Jurkat, Clone E6-1 (cell line): ENCODE measurements around the gene MARCHF6.
"Not testable (repeated sequence)": the region's sequence is repeated elsewhere in the genome, so short reads cannot be mapped to it uniquely, and the experiment has no call there.

Experiments used
- DNase-seq: peaks from one replicate; pipeline ENCODE4 v3.0.0-alpha.2; 2011; ENCODE audit warnings: low read depth, low spot score
- H3K4me3 ChIP-seq: 2 replicates; pipeline ENCODE4 v1.5.1; 2011; ENCODE audit warnings: mild to moderate bottlenecking, low read length, control low read depth, moderate library complexity

The MARCHF6 gene

DNA sequence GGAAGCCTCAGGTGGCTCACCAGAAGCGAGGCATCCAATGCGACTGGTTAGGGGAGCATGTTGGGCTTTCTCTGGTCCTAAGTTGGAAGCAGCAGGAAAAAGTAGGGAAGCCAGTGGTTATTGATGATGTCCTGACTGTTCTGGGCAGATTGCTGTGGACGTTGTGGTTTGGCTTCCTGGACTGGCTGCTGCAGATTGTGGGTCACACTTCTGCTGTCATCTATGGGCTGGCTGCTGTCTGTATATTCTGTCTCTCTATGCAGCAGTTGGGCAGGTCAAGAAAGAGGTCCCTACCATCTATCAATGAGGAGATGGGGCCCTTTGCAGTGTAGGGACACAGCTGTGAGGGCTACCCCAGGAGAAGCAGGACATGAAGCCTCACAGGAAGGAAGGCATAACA is 13.5 kb upstream of the MARCHF6 start:
- no peak for DNase-seq
- no peak overlapping the region for H3K4me3 ChIP-seq

GRCh38 chr5:10343486-10343885 is 10.0 kb upstream of the MARCHF6 start:
- no peak for DNase-seq
- no peak overlapping the region for H3K4me3 ChIP-seq

GRCh38 chr5:10344461-10345106 is 8.9 kb upstream of the MARCHF6 start:
- DNase-seq = not testable (repeated sequence)

GRCh38 chr5:10348258-10348657 is 5.2 kb upstream of the MARCHF6 start:
- no peak for DNase-seq
- no peak overlapping the region for H3K4me3 ChIP-seq

More at GRCh38 chr5:10344461-10345106, 8.9 kb upstream of the MARCHF6 start:
- not testable (repeated sequence) for H3K4me3 ChIP-seq

- DNase-seq = no peak
- H3K4me3 ChIP-seq = no peak overlapping the region
Measured at GRCh38 chr5:10351199-10351905, 2.1 kb upstream of the MARCHF6 start.

DNA sequence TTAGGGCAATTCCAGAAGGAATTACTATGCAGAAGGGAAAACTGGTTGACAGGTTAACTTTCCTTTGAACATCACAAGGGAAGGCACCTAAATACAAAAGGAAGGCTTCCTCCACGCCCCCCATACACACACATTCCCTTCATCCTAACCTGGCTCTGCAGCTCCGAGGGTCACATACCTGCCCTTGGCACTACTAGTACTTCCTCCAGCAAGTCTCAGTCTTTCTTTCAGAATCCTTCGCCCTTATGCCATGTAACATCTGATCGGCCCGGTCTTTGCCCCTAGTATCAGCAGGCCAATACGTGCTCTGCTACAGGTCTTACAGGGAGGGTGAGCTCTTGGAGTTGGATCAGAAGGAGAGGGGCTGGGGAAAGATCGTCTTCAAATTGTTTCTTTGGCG is 1.6 kb upstream of the MARCHF6 start:
- no peak overlapping the region for H3K4me3 ChIP-seq
- DNase-seq = no peak

DNA sequence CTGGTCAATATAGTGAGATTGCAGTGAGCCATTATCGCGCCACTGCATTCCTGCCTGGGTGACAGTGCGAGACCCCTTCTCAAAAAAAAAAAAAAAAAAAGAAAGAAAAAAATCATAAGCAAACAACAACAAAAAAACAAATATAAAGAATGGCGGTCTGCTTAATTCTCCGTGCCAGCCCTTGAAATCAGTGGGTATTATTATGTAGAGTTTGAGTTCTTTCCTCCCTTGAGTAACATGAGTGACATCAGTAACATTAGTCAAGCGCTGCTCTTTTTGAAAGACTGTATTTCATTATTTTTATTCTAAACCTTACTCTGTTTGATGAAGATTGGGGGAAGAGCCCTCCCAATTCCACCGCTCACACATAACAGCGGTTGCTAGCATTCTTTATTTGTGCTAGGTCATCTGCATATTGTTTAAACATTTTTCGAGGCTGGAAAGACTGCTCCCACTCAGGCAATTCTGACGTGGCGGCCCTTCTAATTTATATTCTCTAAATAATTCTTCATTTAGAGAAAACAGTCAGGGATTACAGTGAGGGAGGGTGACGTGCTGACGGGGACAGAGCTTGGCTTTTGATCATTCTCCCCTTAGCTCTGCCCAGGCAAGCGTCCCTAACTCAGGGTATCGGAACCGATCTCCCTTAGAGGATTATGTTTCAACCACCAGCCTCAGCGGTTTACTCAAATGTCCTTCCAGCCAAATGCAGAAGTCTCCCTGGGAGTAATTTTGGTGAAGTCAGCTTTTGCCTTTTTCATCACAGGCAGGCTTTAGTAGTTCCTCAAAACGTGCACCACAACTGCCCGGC is 860 bp upstream of the MARCHF6 start:
- peak overlapping the region; percentile 79 for H3K4me3 ChIP-seq
- DNase-seq = no peak

DNA sequence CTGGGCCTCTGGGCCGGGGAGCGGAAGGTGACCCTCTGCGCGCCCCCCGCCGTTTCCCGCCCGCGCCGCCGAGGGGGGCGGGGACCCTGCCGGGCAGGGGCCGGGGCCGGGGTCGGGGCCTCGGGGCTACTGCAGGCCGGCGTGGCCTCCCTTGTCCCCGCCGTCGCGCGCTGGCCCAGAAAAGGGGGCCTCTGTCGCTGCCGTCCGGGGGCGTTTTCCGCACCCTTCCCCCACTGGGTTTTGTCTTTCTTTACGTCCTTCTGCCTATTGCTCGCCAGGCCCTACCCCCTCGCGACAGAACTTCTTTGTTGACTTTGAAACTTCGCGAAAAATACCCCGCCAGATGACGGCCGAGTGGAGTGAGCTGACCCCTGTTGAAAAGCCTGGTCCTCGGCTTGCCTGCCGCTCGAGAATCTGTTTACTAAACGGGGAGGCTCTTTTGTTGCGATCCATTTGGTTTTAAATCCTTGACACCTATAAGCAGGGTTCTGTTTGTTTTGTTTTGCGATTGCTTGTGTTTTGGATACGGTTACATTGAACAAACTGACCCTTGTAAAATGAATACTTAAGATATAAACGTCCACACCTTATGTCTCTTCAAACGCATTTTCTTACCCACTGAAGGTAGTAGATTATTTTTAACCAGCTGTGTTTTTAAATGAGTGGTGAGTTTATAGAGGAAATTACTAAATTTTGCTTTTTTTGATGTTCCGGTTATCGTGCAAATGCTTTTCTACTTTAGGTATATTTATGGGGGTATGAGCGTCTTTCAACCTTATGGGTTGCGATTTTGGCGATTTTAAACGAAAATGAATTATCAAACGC is 765 bp downstream of the MARCHF6 start:
- H3K4me3 ChIP-seq = peak overlapping the region; percentile 79
- DNase-seq = no peak

DNA sequence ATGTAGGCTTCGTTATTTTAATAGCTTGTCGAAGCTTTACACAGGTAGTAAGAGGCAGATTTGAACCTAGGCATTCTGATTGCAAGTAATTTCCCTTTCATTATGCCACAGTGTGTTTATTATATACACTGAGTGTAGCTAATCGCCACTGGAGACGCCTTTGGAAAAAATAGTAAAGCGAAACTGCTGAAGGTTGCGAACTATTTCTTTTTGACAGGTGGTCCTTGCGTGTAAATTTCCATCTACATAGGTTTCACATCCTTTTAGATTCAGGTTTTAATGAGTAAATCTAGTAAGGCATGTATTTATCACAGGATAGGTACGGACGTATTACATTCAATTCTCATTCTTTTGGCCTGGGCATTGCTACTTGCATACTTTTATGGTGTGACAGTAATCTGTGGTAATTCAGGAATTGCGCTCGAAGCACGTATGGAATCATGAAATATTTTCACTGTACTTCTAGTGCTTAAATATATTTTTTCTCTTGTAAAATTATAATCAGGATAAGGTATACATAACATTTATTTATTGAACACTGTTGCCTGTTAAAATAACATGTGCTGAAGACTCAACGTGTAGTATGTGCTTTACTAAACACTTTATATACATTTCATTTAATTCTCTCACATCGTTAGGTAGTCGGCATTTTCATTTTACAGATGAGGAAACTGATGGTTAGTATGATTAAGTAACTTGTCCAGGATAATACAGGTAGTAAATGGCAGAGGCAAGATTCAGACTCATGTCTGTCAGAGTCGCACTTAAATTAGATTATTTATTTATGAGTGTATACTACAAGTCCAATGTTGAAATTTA is 1.8 kb downstream of the MARCHF6 start:
- no peak for DNase-seq
- H3K4me3 ChIP-seq = peak overlapping the region; percentile 79

- no peak overlapping the region for H3K4me3 ChIP-seq
- no peak for DNase-seq
Measured at GRCh38 chr5:10358999-10359398, 5.5 kb downstream of the MARCHF6 start.

GRCh38 chr5:10360686-10361085 is 7.2 kb downstream of the MARCHF6 start:
- no peak for DNase-seq
- no peak overlapping the region for H3K4me3 ChIP-seq

- H3K4me3 ChIP-seq = no peak overlapping the region
- no peak for DNase-seq
Measured at GRCh38 chr5:10363519-10364185, 10.2 kb downstream of the MARCHF6 start.

DNA sequence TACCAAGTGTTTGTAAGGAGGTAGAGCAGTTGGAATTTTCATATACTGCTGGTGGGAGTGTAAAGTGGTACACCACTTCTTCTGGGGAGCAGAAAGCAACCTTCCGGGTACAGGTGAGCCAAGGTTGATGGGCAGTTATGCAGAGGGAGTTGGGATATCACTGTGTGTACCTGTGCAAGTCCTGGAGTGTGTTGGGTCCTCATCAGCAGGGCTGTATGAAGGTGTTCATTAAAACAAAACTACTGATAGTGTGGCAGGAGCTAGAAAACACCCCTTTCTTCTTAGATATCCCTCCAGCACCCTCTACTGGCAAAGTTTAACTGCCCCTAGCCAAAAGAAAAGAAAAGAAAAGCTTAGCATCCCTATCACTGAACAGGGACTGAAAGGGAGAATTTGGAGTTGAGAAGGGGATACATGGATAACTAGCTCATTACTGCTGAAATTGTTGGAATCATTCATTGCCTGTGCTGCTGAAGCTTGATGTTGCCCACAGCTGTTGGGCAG is 10.7 kb downstream of the MARCHF6 start:
- no peak for DNase-seq

DNA sequence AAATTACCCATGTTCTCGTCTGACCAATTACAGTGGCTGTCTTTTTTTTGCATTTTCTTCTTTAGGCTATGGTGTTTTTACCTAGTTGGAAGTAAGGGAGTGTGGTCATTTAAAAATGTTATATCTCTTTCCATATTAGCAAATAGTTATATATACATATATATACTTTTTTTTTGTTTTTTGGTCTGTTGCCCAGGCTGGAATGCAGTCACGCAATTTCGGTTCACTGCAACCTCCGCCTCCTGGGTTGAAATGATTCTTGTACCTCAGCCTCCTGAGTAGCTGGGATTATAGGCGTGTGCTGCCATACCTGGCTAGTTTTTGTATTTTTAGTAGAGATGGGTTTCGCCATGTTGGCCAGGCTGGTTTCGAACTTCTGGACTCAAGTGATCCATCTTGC is 12.3 kb downstream of the MARCHF6 start:
- no peak for DNase-seq

More for the DNA sequence above, 10.7 kb downstream of the MARCHF6 start:
- no peak overlapping the region for H3K4me3 ChIP-seq

DNA sequence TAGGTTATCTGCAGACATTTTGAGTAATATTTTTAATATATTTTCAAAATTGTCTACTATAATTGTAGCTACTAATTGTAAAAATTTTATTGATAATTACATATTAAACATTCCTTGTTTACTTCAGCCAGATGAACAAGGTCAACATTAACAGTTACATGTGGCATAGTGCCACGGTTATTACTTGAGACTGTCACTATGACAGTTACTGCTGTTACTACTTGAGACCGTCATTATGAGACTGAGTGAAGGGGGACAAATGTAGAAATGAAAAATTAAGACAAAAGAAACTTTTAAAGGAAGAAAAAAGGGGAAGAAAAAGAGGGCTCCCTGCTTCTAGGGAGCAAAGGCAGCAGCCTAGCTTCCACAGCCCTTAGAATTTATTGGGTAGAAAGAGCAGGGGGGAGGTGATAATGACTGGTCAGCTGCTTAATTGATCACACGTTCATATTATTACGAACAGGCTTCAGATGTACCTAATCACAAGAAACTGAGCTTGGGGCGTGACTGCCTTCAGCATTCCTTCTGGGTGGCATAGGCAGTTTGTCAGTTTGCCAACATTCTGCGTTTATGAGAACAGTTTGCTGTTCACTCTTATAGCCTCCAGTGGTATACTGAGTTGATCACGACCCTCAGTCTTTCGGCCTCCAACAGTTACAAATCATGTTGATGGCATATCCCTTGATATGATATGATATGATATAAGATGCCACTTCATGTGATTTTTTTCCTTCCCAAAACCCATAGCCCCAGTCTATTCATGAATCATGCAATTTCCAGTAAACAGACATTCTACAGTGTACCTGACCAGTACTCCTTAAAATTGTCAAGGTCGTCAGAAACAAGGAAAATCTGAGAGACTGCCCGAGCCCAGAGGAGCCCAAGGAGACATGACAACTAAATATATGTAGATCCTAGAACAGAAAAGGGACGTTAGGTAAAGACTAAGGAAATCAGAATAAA is 13.1 kb downstream of the MARCHF6 start:
- no peak for DNase-seq
- H3K4me3 ChIP-seq = no peak overlapping the region

More for the DNA sequence above, 12.3 kb downstream of the MARCHF6 start:
- H3K4me3 ChIP-seq = no peak overlapping the region

DNA sequence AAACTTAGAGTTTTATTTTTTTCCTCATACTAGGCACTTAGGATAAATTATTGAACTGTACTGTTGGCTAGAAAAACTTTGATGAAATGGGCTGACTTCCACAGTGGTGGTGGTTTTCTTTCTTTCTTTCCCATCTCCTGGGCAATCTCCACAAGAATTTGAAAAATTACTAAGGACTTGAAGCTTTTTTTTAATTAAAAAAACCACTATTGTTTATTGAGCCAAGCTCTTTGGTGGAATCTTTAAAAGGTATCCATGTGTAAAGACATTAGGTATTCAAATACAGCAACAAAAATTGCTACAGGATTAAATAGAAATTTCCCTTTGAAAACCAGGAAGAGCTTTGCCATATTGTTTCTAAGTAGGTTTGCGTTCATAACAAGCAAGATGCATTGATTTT is 14.1 kb downstream of the MARCHF6 start:
- no peak for DNase-seq

DNA sequence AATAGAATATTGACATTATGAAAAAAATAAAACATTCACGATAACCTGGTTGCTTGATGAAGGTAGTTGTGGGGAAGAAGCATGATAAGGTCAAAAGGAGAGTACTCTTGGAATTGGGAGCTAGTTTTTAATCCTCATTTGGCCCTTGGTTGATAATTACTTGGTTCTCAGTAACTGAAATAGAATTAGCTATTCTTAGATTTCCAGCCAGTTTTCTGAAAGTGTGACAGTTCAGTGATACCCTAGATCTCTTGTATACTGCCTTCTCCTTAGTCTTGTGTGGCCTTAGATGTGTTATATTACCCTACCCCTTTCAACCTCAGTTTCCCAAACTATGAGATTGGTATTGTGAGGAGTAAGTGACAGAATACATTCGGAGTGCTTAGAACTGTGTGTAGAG is 17.4 kb downstream of the MARCHF6 start:
- no peak for DNase-seq
- no peak overlapping the region for H3K4me3 ChIP-seq

More for the DNA sequence above, 14.1 kb downstream of the MARCHF6 start:
- no peak overlapping the region for H3K4me3 ChIP-seq
